HUES64 (cell line): Measurements from ENCODE around the gene FOXRED1.
"Not testable (repeated sequence)": the region's sequence is repeated elsewhere in the genome, so short reads cannot be mapped to it uniquely, and the experiment has no call there.

Source experiments
- H3K27ac ChIP-seq: 2 replicates; pipeline ENCODE4 v1.7.0; 2013; ENCODE audit warnings: low read depth, low read length, inconsistent platforms
- H3K27me3 ChIP-seq: 2 replicates; pipeline ENCODE4 v1.6.1; 2013; ENCODE audit warnings: mild to moderate bottlenecking, low read length; ENCODE audit not compliant: insufficient read depth
- H3K36me3 ChIP-seq: 2 replicates; pipeline ENCODE4 v1.6.1; 2013; ENCODE audit warnings: mild to moderate bottlenecking, low read length; ENCODE audit not compliant: insufficient read depth
- H3K4me1 ChIP-seq: 2 replicates; pipeline ENCODE4 v1.6.1; 2013; ENCODE audit warnings: mild to moderate bottlenecking, low read length, moderate library complexity; ENCODE audit not compliant: insufficient read depth
- H3K4me3 ChIP-seq: 2 replicates; pipeline ENCODE4 v1.5.1; 2013; ENCODE audit warnings: mild to moderate bottlenecking, low read length, moderate library complexity
- H3K9ac ChIP-seq: 2 replicates; pipeline ENCODE4 v1.6.1; 2013; ENCODE audit warnings: mild to moderate bottlenecking, low read depth, low read length
- H3K9me3 ChIP-seq: 2 replicates; pipeline ENCODE4 v1.6.1; 2013; ENCODE audit warnings: low read depth, low read length; ENCODE audit not compliant: insufficient read depth
- WGBS: fragments of 150-250, 120-280 bp; methylation state at CpG from one replicate; pipeline ENCODE4 v1.1.7; 2013; ENCODE audit warnings: missing lambda C conversion rate; 5-methylcytosine and 5-hydroxymethylcytosine counted together

Gene FOXRED1

GRCh38 chr11:126253265-126253664, 15.7 kb upstream of the FOXRED1 start:
- no peaks in the 10 kb centered on the region for H3K27me3 ChIP-seq
- H3K36me3 ChIP-seq = peaks cover 78% of the 10 kb centered on the region
- no peak overlapping the region for H3K27ac ChIP-seq
- no peak overlapping the region for H3K4me3 ChIP-seq
- H3K9me3 ChIP-seq = no peaks in the 10 kb centered on the region
- no peaks in the 10 kb centered on the region for H3K4me1 ChIP-seq
- no peak overlapping the region for H3K9ac ChIP-seq
- WGBS = 94% methylated on average over 4 of the region's 4 CpGs

- no peak overlapping the region for H3K9ac ChIP-seq
- 91% methylated on average over 1 of the region's 1 CpG for WGBS
- H3K4me3 ChIP-seq = no peak overlapping the region
- no peaks in the 10 kb centered on the region for H3K9me3 ChIP-seq
- H3K27ac ChIP-seq = no peak overlapping the region
- H3K27me3 ChIP-seq = no peaks in the 10 kb centered on the region
- no peaks in the 10 kb centered on the region for H3K4me1 ChIP-seq
- peaks cover 81% of the 10 kb centered on the region for H3K36me3 ChIP-seq
These were observed 14.1 kb upstream of the FOXRED1 start for GRCh38 chr11:126254819-126255218.

DNA sequence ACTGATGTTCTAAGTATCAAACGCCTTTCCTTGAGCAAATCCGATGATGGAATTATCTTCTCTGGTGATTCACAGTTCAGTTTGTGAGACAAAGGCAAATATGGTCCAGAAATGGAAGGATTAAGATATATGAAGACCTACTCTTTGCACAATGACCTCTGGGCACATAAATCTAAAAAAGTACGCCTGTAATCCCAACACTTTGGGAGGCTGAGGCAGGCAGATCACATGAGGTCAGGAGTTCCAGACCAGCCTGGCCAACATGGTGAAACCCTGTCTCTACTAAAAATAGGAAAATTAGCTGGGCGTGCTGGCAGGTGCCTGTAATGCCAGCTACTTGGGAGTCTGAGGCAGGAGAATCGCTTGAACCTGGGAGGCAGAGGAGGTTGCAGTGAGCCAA, 13.4 kb upstream of the FOXRED1 start:
- H3K4me1 ChIP-seq, H3K27me3 ChIP-seq, H3K9ac ChIP-seq, H3K9me3 ChIP-seq, H3K27ac ChIP-seq, H3K4me3 ChIP-seq: not testable (repeated sequence)
- H3K36me3 ChIP-seq = peaks cover 81% of the 10 kb centered on the region
- 97% methylated on average over 5 of the region's 5 CpGs for WGBS

DNA sequence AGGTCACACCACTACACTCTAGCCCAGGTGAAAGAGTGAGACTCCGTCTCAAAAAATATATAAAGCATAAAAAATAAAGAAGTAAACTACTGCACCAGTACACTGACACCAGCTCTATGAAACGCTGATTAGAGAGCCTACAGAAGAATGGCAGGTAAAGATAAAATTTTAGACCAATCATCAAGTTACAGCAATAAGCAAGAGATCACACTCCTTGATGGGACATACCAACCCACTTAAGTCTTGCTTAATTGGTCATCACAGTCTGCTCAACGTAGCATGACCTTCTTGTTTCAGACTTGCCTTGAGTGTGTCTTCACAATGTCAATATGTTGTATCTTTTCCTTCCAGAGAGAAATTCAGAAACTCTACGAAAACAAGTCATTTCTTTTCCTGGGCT, 12.7 kb upstream of the FOXRED1 start:
- 93% methylated on average over 3 of the region's 4 CpGs for WGBS
- no peaks in the 10 kb centered on the region for H3K4me1 ChIP-seq
- H3K9me3 ChIP-seq = no peaks in the 10 kb centered on the region
- H3K36me3 ChIP-seq = peaks cover 81% of the 10 kb centered on the region
- no peak overlapping the region for H3K9ac ChIP-seq
- no peak overlapping the region for H3K27ac ChIP-seq
- H3K4me3 ChIP-seq = no peak overlapping the region
- no peaks in the 10 kb centered on the region for H3K27me3 ChIP-seq

GRCh38 chr11:126257144-126257543, 11.8 kb upstream of the FOXRED1 start:
- no peak overlapping the region for H3K27ac ChIP-seq
- no peaks in the 10 kb centered on the region for H3K27me3 ChIP-seq
- H3K36me3 ChIP-seq = peaks cover 84% of the 10 kb centered on the region
- no peaks in the 10 kb centered on the region for H3K4me1 ChIP-seq
- no peak overlapping the region for H3K9ac ChIP-seq
- H3K9me3 ChIP-seq = no peaks in the 10 kb centered on the region
- WGBS = 100% methylated on average over 2 of the region's 2 CpGs
- H3K4me3 ChIP-seq = no peak overlapping the region

GRCh38 chr11:126257764-126258163, 11.2 kb upstream of the FOXRED1 start:
- Histone ChIP-seq H3K4me3 (no peak overlapping the region), H3K27me3 (no peaks in the 10 kb centered on the region), H3K27ac (no peak overlapping the region), H3K9me3 (no peaks in the 10 kb centered on the region), H3K36me3 (peaks cover 84% of the 10 kb centered on the region), H3K9ac (no peak overlapping the region), H3K4me1 (no peaks in the 10 kb centered on the region)
- WGBS = 100% methylated on average over 1 of the region's 2 CpGs

DNA sequence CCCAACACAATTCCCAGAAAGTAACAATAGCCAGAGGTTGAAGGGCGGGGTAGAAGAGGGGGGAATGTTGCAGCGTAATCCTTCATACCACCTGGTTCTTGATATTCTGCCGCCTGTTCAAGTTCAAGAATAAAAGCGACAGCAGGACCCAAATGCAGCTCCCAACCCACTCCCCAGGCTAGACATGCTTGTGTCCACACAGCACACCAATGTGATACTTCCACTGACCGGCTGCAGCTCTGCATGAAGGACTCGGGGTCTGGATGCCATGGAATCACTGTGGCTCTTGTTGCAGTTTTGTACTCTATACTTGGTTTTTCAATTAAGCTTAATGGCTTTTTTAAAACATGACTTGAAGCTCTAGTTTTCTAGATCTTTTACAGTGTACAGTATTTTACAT, 6.7 kb upstream of the FOXRED1 start:
- H3K4me1 ChIP-seq = no peaks in the 10 kb centered on the region
- H3K36me3 ChIP-seq = peaks cover 88% of the 10 kb centered on the region
- H3K27ac ChIP-seq = no peak overlapping the region
- no peak overlapping the region for H3K9ac ChIP-seq
- no peaks in the 10 kb centered on the region for H3K27me3 ChIP-seq
- 92% methylated on average over 6 of the region's 6 CpGs for WGBS
- no peaks in the 10 kb centered on the region for H3K9me3 ChIP-seq
- H3K4me3 ChIP-seq = no peak overlapping the region

DNA sequence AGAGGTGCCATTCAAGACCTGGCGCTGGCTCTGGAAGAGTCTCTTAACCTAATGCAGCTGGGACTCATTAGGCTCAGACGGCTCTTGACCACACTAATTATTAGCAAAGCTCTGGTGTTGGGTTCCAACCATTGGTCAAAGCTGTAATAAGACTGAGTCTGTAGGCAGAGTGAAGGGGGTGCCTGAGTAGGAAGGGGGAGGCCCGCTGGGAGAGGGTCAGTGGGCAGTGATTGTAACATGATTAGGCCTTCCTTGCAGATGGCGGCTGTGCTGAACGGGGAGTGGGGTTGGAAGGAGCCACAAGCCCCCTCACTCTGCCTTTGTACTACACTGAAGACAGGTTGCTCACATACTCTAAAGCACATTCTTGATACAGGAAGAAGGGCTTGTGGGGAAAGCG, 5.5 kb upstream of the FOXRED1 start:
- Histone ChIP-seq H3K9ac (no peak overlapping the region), H3K9me3 (no peaks in the 10 kb centered on the region), H3K4me1 (0 out of 2 replicates have a peak, but pooled peaks cover 3% of the 10 kb centered on the region), H3K36me3 (peaks cover 80% of the 10 kb centered on the region), H3K4me3 (no peak overlapping the region), H3K27ac (no peak overlapping the region), H3K27me3 (no peaks in the 10 kb centered on the region)
- WGBS = 94% methylated on average over 4 of the region's 6 CpGs

GRCh38 chr11:126265811-126266210, 3.1 kb upstream of the FOXRED1 start:
- H3K36me3 ChIP-seq = peaks cover 69% of the 10 kb centered on the region
- H3K9me3 ChIP-seq = no peaks in the 10 kb centered on the region
- 94% methylated on average over 8 of the region's 8 CpGs for WGBS
- no peak overlapping the region for H3K27ac ChIP-seq
- H3K9ac ChIP-seq = no peak overlapping the region
- H3K4me1 ChIP-seq = 0 out of 2 replicates have a peak, but pooled peaks cover 3% of the 10 kb centered on the region
- no peak overlapping the region for H3K4me3 ChIP-seq
- no peaks in the 10 kb centered on the region for H3K27me3 ChIP-seq

- Histone ChIP-seq H3K4me3 (peak overlapping the region; percentile 76), H3K9ac (peak overlapping the region; percentile 95), H3K4me1 (0 out of 2 replicates have a peak, but pooled peaks cover 3% of the 10 kb centered on the region), H3K9me3 (no peaks in the 10 kb centered on the region), H3K27ac (no peak overlapping the region), H3K27me3 (no peaks in the 10 kb centered on the region), H3K36me3 (peaks cover 57% of the 10 kb centered on the region)
- WGBS = 87% methylated on average over 6 of the region's 6 CpGs
These were observed 1.3 kb upstream of the FOXRED1 start for GRCh38 chr11:126267650-126268049.

GRCh38 chr11:126268361-126268707, 620 bp upstream of the FOXRED1 start:
- H3K4me3 ChIP-seq = peak overlapping the region; percentile 76
- under 1% methylated on average over 23 of the region's 23 CpGs for WGBS
- peaks cover 57% of the 10 kb centered on the region for H3K36me3 ChIP-seq
- H3K9ac ChIP-seq = peak overlapping the region; percentile 95
- peak overlapping the region; percentile 94 for H3K27ac ChIP-seq
- no peaks in the 10 kb centered on the region for H3K9me3 ChIP-seq
- H3K27me3 ChIP-seq = no peaks in the 10 kb centered on the region
- 0 out of 2 replicates have a peak, but pooled peaks cover 3% of the 10 kb centered on the region for H3K4me1 ChIP-seq

DNA sequence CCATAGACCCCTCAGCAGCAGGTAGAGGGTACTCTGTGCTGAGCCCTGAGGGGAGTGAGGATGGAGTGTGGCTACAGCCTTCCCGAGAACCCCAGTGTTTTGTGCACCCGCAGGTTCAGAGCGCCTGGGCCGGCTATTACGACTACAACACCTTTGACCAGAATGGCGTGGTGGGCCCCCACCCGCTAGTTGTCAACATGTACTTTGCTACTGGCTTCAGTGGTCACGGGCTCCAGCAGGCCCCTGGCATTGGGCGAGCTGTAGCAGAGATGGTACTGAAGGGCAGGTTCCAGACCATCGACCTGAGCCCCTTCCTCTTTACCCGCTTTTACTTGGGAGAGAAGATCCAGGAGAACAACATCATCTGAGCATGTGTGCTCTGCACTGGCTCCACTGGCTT, 8.4 kb downstream of the FOXRED1 start:
- Histone ChIP-seq H3K36me3 (peaks cover 55% of the 10 kb centered on the region), H3K27me3 (peaks cover 11% of the 10 kb centered on the region), H3K9ac (no peak overlapping the region), H3K4me1 (0 out of 2 replicates have a peak, but pooled peaks cover 4% of the 10 kb centered on the region), H3K9me3 (no peaks in the 10 kb centered on the region), H3K27ac (no peak overlapping the region), H3K4me3 (no peak overlapping the region)
- WGBS = 96% methylated on average over 11 of the region's 11 CpGs
